Suprapubic skin (tissue), 4 donors: Measurements from ENCODE around the gene LRRN2. TPM values are rescaled to one million over a fixed set of nuclear protein-coding genes. Genes with fewer than 3 reads are reported as not detected.

Experiments
- DNase-seq, 2 donors: peaks; one replicate each; pipeline ENCODE4 v3.0.0-alpha.2; 2019; ENCODE audit warnings: low spot score in 2 of 2
- H3K27ac ChIP-seq: fragments of 200-600 bp; sonication (generic); one replicate; pipeline ENCODE4 v1.5.1; 2019
- H3K27me3 ChIP-seq: fragments of 200-600 bp; sonication (generic); one replicate; pipeline ENCODE4 v1.5.1; 2019
- H3K36me3 ChIP-seq: fragments of 200-600 bp; sonication (generic); one replicate; pipeline ENCODE4 v1.5.1; 2019
- H3K4me1 ChIP-seq: fragments of 200-600 bp; sonication (generic); one replicate; pipeline ENCODE4 v1.5.1; 2019
- H3K4me3 ChIP-seq: fragments of 200-600 bp; sonication (generic); one replicate; pipeline ENCODE4 v1.5.1; 2019; ENCODE audit warnings: mild to moderate bottlenecking
- H3K9me3 ChIP-seq: fragments of 200-600 bp; sonication (generic); one replicate; pipeline ENCODE4 v1.5.1; 2019
- CTCF ChIP-seq, 2 donors: fragments of 200-600 bp in 1 of 2; fragments of 450-650 bp in 1 of 2; sonication (generic) in 1 of 2; IDR thresholded peaks; one replicate each; pipeline ENCODE4 v1.5.1; 2016 to 2019; ENCODE audit warnings: antibody characterized with exemption in 2 of 2, mild to moderate bottlenecking in 1 of 2, moderate library complexity in 1 of 2
- EP300 ChIP-seq: sonication (generic); formaldehyde crosslinking; IDR thresholded peaks from one replicate; pipeline ENCODE4 v1.6.1; 2017; ENCODE audit warnings: antibody characterized with exemption
- POLR2A ChIP-seq, 2 donors: fragments of 450-650 bp; IDR thresholded peaks; one replicate each; pipeline ENCODE4 v1.6.1; 2017; ENCODE audit warnings: antibody characterized with exemption in 2 of 2, mild to moderate bottlenecking in 2 of 2, moderate library complexity in 2 of 2
- POLR2AphosphoS5 ChIP-seq, 3 donors: sonication (generic); formaldehyde crosslinking; IDR thresholded peaks; one replicate each; pipeline ENCODE4 v1.6.1; 2017; ENCODE audit warnings: antibody characterized with exemption in 3 of 3
- WGBS: methylation state at CpG from one replicate; pipeline ENCODE4 v1.1.5; 2018; 5-methylcytosine and 5-hydroxymethylcytosine counted together
- total RNA-seq, 4 donors: library from RNA; depleted of rRNA; stranded (reverse); fragments of >200 nt; gene quantifications; one replicate each; pipeline ENCODE4 v1.1.0, GENCODE V29; 2016

LRRN2 gene
- total RNA-seq, 4 donors from 2014 or later, result 0.19 to 0.85 (median 0.27) TPM

GRCh38 chr1:204583909-204584632 is 101.5 kb downstream of the LRRN2 start:
- no peak overlapping the region for H3K4me3 ChIP-seq
- H3K27me3 ChIP-seq, result no peaks in the 10 kb centered on the region
- H3K36me3 ChIP-seq, result no peaks in the 10 kb centered on the region
- TF ChIP-seq CTCF (IDR thresholded peaks at IDR 0.05), result no peak
- TF ChIP-seq POLR2AphosphoS5 (IDR thresholded peaks at IDR 0.05), result no peak
- no peak for TF ChIP-seq EP300
- peaks cover 10% of the 10 kb centered on the region for H3K4me1 ChIP-seq
- no peaks in the 10 kb centered on the region for H3K9me3 ChIP-seq
- no peak for DNase-seq
- WGBS, result 66% methylated on average over 4 of the region's 4 CpGs
- H3K27ac ChIP-seq, result no peak overlapping the region

- Histone ChIP-seq H3K9me3 (no peaks in the 10 kb centered on the region), H3K27ac (no peak overlapping the region), H3K36me3 (no peaks in the 10 kb centered on the region), H3K4me1 (peaks cover 19% of the 10 kb centered on the region), H3K4me3 (no peak overlapping the region), H3K27me3 (no peaks in the 10 kb centered on the region)
- WGBS, result 93% methylated on average over 3 of the region's 3 CpGs
- DNase-seq, result no peak
- TF ChIP-seq POLR2A (IDR thresholded peaks at IDR 0.05), result no peak
- TF ChIP-seq POLR2AphosphoS5 (IDR thresholded peaks at IDR 0.05), result no peak
- no peak for TF ChIP-seq CTCF (IDR thresholded peaks at IDR 0.05)
- TF ChIP-seq EP300, result no peak
Observed at GRCh38 chr1:204581759-204582158, 103.8 kb downstream of the LRRN2 start.

- Histone ChIP-seq H3K4me1 (peaks cover 19% of the 10 kb centered on the region), H3K27ac (no peak overlapping the region), H3K4me3 (no peak overlapping the region), H3K27me3 (no peaks in the 10 kb centered on the region), H3K36me3 (no peaks in the 10 kb centered on the region), H3K9me3 (no peaks in the 10 kb centered on the region)
- no peak for DNase-seq
- no peak for TF ChIP-seq CTCF (IDR thresholded peaks at IDR 0.05)
- no peak for TF ChIP-seq POLR2A (IDR thresholded peaks at IDR 0.05)
- no peak for TF ChIP-seq EP300
- no peak for TF ChIP-seq POLR2AphosphoS5 (IDR thresholded peaks at IDR 0.05)
- WGBS, result 89% methylated on average over 2 of the region's 2 CpGs
Observed at GRCh38 chr1:204580862-204581261, 104.7 kb downstream of the LRRN2 start.

- peaks cover 24% of the 10 kb centered on the region for H3K4me1 ChIP-seq
- WGBS, result 84% methylated on average over 6 of the region's 6 CpGs
- TF ChIP-seq POLR2AphosphoS5 (IDR thresholded peaks at IDR 0.05) (no peak), POLR2A (IDR thresholded peaks at IDR 0.05) (no peak), CTCF (IDR thresholded peaks at IDR 0.05) (no peak), EP300 (no peak)
Observed at GRCh38 chr1:204579681-204580080, 105.9 kb downstream of the LRRN2 start.

GRCh38 chr1:204578867-204579664 is 106.5 kb downstream of the LRRN2 start:
- DNase-seq, result no peak
- Histone ChIP-seq H3K4me1 (peaks cover 22% of the 10 kb centered on the region), H3K4me3 (peak overlapping the region; percentile 30), H3K9me3 (no peaks in the 10 kb centered on the region), H3K27ac (no peak overlapping the region), H3K27me3 (no peaks in the 10 kb centered on the region), H3K36me3 (no peaks in the 10 kb centered on the region)
- 63% methylated on average over 18 of the region's 18 CpGs for WGBS
- TF ChIP-seq EP300 (no peak), POLR2A (IDR thresholded peaks at IDR 0.05) (no peak), CTCF (IDR thresholded peaks at IDR 0.05) (no peak), POLR2AphosphoS5 (IDR thresholded peaks at IDR 0.05) (no peak)

More at GRCh38 chr1:204579681-204580080, 105.9 kb downstream of the LRRN2 start:
- no peak for DNase-seq
- Histone ChIP-seq H3K27ac (no peak overlapping the region), H3K27me3 (no peaks in the 10 kb centered on the region), H3K36me3 (no peaks in the 10 kb centered on the region), H3K4me3 (no peak overlapping the region), H3K9me3 (no peaks in the 10 kb centered on the region)
